H54 (cell line): ENCODE measurements around the gene STMN3.
"Not testable (repeated sequence)": the region's sequence is repeated elsewhere in the genome, so short reads cannot be mapped to it uniquely, and the experiment has no call there.

ENCODE experiments used
- DNase-seq: peaks from one replicate; pipeline ENCODE4 v3.0.0; 2011; ENCODE audit warnings: low spot score, mixed read lengths; ENCODE audit not compliant: insufficient read length
- FAIRE-seq: peaks from 3 replicates; lab custom pipeline; 2011; peaks lifted over from hg19 to GRCh38; lab: Jason Lieb, UNC
- POLR2A ChIP-seq: IDR thresholded peaks from 2 replicates; pipeline ENCODE4 v1.6.1; 2011; ENCODE audit warnings: low read depth, mild to moderate bottlenecking, low read length

STMN3 gene

DNA sequence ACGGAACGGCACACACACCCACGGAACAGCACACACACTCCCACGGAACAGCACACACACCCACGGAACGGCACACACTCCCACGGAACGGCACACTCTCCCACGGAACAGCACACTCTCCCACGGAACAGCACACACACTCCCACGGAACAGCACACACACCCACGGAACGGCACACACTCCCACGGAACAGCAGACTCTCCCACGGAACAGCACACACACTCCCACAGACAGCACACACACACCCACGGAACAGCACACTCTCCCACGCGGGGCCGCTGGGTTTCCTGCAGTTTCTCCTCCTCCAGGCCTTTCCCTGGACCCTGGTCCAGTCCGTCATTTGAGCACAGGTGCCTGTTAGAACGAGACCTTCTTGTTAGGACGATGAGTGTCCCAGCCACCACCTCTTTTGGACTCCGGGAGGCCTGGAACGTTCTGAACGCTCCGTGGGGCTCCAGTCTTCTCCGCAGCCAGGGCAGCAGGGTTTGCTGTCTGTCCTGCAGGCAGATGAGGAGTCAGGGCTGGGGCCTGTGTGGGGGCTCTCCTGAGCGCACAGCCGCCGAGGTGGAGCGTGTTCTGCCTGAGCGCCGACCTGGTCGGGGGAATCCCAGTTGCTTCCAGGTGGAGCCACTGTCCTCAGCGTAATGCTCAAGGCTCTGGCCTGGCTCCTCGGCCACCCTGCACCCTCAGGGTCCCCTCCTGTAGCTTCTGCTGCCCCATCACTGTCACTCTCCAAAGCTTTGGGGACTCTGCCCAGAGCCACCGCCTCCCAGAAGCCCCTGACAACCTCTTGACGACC, 25.6 kb upstream of the STMN3 start:
- no peak for TF ChIP-seq POLR2A

DNA sequence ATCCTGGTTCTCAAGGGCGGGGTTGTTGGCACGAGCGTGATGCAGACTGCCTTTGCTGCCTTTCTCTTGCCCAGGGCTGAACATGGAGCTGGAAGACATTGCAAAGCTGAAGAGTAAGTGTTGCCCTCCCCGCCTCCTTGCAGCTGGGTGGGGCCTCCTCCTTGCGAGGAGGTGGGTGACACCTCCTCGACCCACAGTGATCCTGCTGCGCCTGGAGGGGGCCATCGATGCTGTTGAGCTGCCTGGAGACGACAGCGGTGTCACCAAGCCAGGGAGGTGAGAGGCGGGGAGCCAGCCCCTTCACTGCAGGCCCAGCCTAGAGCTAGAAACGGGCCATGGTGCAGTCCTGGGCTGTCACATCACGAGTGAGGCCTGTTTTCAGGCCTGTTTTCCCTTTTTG, 24.8 kb upstream of the STMN3 start:
- no peak for FAIRE-seq

More for the DNA sequence above, 25.6 kb upstream of the STMN3 start:
- FAIRE-seq (no peak), DNase-seq (no peak)

DNA sequence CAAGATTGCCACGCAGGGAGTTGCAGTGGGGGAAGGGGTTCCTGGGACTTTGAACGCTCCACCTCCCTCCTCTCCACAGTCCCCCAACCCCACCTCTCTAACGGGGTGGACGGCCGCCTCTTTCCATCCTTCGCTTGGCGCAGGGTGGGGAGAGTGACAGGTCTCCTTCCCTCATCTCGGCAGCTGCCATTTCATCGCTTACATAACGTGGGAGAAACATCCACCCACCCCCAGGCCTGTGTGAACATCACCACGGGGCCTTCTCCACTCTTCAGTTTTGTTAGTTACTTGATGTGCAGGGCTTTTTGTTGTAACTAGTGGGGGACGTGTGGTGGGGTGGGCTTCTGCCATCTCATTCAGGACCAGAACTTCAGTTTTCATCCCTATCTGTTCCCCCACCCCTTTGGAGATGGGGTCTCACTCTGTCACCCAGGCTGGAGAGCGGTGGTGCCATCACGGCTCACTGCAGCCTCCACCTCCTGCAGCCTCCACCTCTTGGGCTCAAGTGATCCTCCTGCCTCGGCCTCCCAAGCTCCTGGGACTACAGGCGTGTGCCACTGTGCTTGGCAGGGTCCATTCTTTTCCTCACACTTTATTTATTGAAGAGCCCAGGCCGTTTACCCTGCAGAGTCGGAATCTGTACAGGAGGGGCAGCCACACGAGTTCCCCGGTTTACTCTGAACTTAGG, 22.6 kb upstream of the STMN3 start:
- TF ChIP-seq POLR2A = no peak
- DNase-seq (no peak), FAIRE-seq (no peak)

More for the DNA sequence above, 24.8 kb upstream of the STMN3 start:
- DNase-seq = no peak
- no peak for TF ChIP-seq POLR2A

DNA sequence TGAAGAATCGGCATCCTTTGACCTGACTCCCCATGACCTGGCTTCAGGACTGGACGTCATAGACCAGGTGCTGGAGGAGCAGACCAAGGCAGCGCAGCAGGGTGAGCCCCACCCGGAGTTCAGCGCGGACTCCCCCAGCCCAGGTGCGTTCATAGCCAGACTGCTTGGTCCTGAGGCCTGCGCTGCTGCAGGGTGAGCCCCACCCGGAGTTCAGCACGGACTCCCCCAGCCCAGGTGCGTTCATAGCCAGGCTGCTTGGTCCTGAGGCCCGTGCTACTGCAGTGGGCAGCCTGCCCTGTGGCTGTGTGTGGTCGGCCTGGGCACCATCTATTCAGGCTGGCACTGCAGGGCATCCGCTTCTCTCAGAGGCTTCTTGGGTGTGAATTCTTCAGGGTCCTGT, 20.7 kb upstream of the STMN3 start:
- no peak for FAIRE-seq
- no peak for DNase-seq
- TF ChIP-seq POLR2A = no peak

DNA sequence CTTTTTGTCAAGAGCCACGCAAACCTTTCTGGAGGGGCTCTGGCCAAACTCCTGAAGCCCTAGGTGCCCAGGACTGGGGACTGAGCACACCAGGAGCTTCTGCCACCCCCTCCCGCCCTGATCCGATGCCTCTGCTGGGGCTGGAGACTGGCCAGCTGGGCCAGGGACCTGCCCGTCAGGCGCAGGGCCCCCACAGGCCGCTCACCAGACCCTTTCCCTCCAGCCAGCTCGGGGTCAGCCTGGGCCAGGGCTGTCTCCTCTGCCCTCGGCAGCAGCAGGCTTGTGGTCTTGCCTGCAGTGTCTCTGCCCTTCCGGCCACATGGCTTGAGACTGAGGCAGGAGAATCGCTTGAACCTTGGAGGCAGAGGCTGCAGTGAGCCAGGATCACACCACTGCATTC, 19.4 kb upstream of the STMN3 start:
- no peak for FAIRE-seq
- DNase-seq = no peak
- TF ChIP-seq POLR2A = no peak

DNA sequence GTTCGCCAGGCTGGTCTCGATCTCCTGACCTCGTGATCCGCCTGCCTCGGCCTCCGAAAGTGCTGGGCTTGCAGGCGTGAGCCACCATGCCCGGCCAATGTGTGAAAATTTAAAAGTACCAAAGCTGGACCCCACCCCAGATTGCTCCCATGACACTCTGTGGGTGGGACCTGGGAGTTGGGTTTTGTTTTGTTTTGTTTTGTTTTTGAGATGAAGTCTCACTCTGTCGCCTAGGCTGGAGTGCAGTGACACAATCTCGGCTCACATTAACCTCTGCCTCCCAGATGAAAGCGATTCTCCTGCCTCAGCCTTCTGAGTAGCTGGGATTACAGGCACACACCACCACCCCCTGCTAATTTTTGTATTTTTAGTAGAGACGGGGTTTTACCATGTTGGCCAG, 18.5 kb upstream of the STMN3 start:
- not testable (repeated sequence) for DNase-seq, FAIRE-seq

DNA sequence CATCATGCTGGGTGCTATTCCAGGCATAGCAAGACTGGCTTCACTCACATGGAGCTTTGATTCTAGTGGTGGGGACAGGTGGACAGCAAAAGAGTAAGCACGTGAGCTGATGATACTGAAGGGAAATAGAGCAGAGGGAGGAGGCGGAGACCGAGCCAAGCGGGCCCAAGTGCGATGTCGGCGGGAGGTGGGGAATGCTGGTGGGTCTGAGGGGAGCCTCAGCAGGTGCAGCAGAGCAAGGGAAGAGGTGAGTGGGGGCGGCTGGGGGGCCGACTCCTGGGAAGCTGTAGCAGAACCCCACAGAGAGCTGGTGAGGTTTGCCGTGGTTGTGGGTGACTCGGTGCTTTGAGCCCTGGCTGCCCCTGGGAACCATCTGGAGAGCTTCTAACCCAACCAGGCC, 15.1 kb upstream of the STMN3 start:
- FAIRE-seq = no peak
- no peak for DNase-seq

DNA sequence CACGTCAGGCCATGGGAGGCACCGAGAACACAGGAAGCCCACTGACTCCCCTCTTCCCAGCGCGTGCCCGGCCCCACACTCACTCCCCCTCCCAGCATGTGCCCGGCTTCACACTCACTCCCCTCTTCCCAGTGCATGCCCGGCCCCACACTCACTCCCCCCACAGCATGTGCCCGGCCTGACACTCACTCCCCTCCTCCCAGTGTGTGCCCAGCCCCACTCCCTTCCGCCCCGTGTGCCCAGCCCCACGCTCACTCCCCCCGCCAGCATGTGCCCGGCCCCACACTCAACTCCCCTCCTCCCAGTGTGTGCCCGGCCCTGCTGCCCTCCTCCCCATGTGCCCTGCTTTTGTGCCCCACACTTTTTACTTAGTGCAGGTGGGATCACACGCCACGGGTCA, 14.6 kb upstream of the STMN3 start:
- FAIRE-seq (no peak), DNase-seq (no peak)
- no peak for TF ChIP-seq POLR2A

More for the DNA sequence above, 15.1 kb upstream of the STMN3 start:
- no peak for TF ChIP-seq POLR2A

DNA sequence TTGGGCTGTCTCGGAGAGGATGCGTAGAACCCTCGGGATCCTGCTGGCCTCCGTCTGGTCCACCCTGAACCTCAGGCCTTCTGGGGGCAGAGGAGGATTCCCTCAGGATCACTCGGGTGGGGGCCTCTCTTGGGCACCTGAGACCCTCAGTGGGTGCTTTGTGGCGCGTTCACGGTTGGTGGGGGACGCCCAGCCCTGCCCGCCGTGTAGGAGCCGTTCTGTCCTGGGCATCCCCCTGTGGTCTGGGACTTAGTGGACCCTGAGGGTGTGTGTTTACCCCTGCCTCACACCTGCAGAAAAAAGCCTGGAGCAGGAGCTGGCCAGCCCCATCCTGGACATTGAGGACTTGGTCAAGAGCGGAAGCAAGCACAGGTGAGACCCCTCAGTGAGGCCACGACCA, 12.5 kb upstream of the STMN3 start:
- no peak for TF ChIP-seq POLR2A
- FAIRE-seq = no peak
- DNase-seq = no peak

DNA sequence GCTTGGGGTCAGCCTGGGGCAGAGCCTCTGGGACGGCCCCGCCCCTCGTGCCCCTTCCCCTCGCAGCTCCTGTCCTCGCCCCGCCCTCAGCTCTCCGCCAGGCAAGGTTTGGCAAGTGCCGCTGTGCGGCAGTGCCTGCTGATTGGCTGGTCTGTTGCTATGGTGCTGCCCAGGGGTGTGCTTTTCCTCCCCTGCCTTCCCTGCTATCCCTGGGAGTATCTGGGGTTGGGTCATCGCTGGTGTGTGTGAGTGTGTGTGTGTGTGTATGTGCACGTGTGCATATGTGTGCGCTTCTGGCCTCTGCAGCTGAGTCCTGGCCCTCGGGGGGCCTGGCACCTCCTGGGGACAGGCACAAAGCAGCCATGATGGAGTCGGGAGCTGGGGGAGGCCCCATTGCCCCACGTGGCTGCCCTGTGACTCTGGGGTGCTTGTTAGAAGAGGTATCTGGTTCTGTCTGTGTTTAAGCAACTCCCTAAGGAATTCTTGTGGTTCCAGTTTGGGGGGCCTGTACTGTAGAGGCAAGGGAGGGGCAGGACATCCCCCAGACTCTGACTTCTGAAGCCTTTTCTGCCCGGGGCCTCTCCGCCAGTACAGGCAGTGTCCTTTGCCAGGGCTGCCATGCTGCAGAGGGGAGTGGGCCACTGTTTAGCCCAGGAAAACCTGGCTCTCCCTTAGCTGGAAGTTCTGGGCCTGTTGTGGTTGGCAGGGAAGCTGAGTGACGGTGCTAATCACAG, 11.8 kb upstream of the STMN3 start:
- FAIRE-seq (no peak), DNase-seq (no peak)
- no peak for TF ChIP-seq POLR2A

DNA sequence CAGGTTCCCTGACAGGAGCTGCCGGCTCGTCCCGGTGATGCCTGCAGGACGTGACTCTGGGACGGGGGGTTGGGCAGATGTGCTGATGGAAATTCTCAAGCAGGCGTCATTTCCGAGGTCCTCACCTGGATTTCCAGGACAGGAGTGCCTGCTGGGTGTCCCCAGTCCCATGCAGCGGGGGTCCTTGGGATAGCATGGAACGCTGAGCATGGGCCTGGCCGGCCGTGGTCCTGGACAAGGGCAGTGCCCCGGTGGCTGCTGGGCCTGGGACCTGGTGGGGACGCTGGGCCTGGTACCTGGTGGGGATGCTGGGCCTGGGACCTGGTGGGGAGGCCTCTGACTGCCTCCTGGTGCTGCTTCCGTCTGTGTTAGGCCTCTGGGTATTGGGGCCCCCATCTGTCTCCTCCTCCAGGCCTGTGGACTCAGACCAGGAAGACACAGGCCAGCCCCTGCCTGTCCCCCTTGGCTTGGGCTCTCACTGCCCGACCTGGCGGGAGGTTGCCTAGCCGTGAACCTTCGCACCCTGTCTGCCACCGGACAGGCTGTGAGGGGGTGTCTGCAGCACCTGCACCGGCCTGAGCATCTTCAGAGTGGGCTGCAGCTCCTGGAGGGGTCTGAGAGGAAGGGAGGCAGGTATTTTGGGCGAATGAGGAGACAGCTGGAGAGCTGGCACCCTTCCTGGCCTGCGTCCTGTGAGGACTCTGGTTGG, 11.1 kb upstream of the STMN3 start:
- DNase-seq (no peak), FAIRE-seq (no peak)
- TF ChIP-seq POLR2A = no peak

DNA sequence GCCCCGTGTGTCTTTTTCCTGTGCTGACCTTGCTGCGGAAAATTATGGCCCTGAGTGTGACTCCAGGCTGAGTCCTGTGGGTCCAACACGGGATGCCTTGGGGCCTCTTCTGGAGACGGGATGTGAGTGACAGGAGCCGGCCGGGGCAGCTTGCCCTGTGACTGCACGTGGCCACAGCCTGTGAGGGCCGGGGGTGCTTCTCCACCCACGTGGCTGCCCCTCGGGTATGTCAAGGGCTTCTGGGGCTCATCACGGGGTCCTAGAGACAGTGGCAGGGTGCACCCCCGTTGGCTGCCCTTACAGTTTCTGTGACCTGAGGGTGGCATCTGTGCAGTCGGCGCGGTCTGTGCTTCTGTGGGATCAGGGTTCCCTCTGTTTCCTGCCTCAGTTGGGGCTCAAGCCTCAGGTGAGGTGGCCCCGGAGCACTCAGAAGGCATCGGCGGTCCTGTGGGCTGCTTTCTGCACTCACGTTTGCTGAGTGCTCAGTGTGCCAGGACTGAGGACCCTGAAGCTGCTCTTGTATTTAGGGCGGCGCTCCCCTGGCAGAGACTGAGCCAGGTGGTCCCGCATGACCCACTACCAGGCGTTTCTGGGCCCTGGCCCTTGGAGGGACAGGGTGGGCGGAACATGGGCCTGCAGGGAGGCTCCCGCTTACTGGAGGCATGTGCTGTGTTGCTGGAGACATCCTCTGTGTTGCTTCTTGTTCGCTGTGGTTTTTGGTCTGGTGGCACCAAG, 10.3 kb upstream of the STMN3 start:
- no peak for TF ChIP-seq POLR2A
- DNase-seq (no peak), FAIRE-seq (no peak)

DNA sequence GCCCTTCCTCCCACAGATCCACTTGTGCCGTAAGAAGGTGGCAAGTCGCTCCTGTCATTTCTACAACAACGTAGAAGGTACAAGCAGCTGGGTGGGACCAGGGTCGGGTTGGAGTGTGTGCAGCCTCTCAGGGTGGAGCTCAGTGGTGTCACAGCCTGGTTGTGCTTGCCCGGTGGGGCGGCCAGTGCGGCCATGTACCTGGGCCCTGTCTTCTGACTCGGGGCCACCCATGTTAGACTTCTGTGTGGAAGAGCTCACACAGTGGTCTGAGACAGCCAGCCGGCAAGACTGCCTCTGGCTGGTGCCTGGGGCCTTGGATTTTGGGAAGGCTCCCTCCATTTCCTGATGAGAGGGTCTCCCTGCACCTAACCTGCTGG, 9.6 kb upstream of the STMN3 start:
- FAIRE-seq = no peak
- no peak for TF ChIP-seq POLR2A
- DNase-seq = no peak
